Thymus (tissue), 11 donors: ENCODE measurements around the gene RAB44. TPM values are rescaled to one million over a fixed set of nuclear protein-coding genes. Genes with fewer than 3 reads are reported as not detected.

Experiments used
- DNase-seq, 9 donors: peaks; one replicate each; pipeline ENCODE4 v3.0.0-alpha.2; 2013; ENCODE audit warnings: low spot score in 9 of 9, low read depth in 6 of 9, missing footprints in 1 of 9
- H3K27ac ChIP-seq, 2 donors: one replicate each; pipeline ENCODE4 v1.5.1; 2013; ENCODE audit warnings: control low read depth in 1 of 2, low read depth in 1 of 2, low read length in 1 of 2, mild to moderate bottlenecking in 1 of 2, moderate library complexity in 1 of 2
- H3K27me3 ChIP-seq, 2 donors: one replicate each; pipeline ENCODE4 v1.5.1; 2013; ENCODE audit warnings: low read length in 1 of 2; ENCODE audit not compliant: control insufficient read depth in 2 of 2, insufficient read depth in 1 of 2
- H3K36me3 ChIP-seq, 2 donors: one replicate each; pipeline ENCODE4 v1.5.1; 2013; ENCODE audit warnings: low read length in 1 of 2, mild to moderate bottlenecking in 1 of 2, moderate library complexity in 1 of 2; ENCODE audit not compliant: control insufficient read depth in 2 of 2, insufficient read depth in 2 of 2
- H3K4me1 ChIP-seq, 2 donors: one replicate each; pipeline ENCODE4 v1.5.1; 2013; ENCODE audit warnings: low read length in 2 of 2; ENCODE audit not compliant: control insufficient read depth in 2 of 2, insufficient read depth in 2 of 2
- H3K4me3 ChIP-seq, 2 donors: one replicate each; pipeline ENCODE4 v1.5.1; 2013; ENCODE audit warnings: low read length in 2 of 2, control low read depth in 1 of 2, mild to moderate bottlenecking in 1 of 2
- H3K9me3 ChIP-seq, 2 donors: one replicate each; pipeline ENCODE4 v1.5.1; 2013; ENCODE audit warnings: low read length in 1 of 2, mild to moderate bottlenecking in 1 of 2; ENCODE audit not compliant: control insufficient read depth in 2 of 2, insufficient read depth in 1 of 2
- whole genome bisulfite sequencing: extraction: QIAGEN DNeasy Blood & Tissue Kit; methylation state at CpG from one replicate; pipeline ENCODE4 v1.1.7; 2013; 5-methylcytosine and 5-hydroxymethylcytosine counted together
- polyA plus RNA-seq: library from polyadenylated mRNA; stranded (reverse); fragments of 200-250 nt; gene quantifications from one replicate; pipeline ENCODE4 v1.2.3, GENCODE V29; 2013
- total RNA-seq: library from RNA; stranded (reverse); fragments of 120-200 nt; gene quantifications from one replicate; pipeline ENCODE4 v1.2.4, GENCODE V29; 2013
- donor health status: healthy.

RAB44 gene
- total and polyA plus RNA-seq, 2 donors = 0.27 to 0.28 TPM

DNA sequence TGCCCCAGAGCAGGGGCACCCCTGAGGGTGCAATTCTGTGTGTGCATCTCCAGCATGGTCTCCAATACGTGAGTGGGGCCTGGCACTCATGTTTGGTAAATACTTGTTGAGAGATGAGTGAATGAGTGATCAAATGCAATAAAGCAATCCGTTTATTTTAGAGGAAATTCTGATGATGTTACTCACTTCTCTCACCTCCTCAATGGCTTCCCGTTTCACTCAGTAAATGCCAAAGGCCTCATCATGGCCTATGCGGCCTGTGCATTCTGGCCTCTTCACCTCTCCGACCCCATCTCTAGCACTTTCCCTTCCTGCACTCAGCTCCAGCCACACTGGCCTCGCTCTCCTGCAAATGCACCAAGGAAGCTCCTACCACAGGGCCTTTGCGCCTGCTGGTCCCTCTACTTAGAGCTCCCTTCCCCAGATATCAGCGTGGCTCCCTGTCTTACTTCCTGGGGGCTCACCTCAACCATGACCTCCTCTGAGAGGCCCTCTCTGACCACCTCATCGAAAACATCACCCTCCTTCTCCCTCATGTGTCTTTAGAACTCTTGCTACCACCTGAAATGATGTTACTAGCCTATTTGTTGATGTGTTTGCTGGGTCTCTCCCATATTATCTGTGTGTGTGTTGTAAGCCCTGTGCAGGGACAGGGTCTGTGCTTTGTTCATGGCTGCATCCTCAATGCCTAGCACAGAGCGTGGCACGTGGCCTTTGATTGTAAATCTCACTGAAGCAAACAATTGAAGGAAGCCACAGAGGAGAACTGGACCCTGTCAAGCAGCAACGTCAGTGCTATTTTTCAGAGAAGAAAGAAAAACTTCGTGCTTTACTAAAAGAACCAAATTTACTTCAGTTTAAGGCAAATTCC is 42.6 kb downstream of the RAB44 start:
- no peaks in the 10 kb centered on the region for H3K9me3 ChIP-seq
- 88% methylated on average over 13 of the region's 13 CpGs for WGBS
- no peak for DNase-seq
- H3K27me3 ChIP-seq = peaks cover 0 to 5% of the 10 kb centered on the region in 2 donors
- H3K4me3 ChIP-seq = no peak overlapping the region
- H3K36me3 ChIP-seq = no peaks in the 10 kb centered on the region
- peaks cover 0 to 3% of the 10 kb centered on the region in 2 donors for H3K4me1 ChIP-seq
- no peak overlapping the region for H3K27ac ChIP-seq

DNA sequence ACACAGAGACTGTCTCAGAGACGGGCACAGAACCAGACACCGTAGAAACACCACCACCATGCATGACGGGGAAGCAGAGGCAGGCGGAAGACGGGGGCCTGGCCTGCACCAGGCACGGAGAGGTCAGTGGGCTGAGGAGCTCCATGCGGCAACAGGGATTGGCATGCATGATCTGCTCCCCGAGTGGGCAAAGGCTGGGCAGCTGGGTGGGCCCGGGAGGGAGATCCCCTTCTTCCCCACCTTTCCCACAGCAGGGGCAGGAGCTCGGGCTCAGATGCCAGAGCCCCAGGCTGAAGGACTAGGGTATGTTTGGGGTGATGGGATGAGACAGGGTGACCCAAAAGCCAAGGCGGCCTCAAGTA is 43.2 kb downstream of the RAB44 start:
- H3K9me3 ChIP-seq = no peaks in the 10 kb centered on the region
- H3K4me3 ChIP-seq = no peak overlapping the region
- H3K27ac ChIP-seq = no peak overlapping the region
- no peaks in the 10 kb centered on the region for H3K4me1 ChIP-seq
- WGBS = 96% methylated on average over 11 of the region's 11 CpGs
- DNase-seq = no peak
- H3K36me3 ChIP-seq = no peaks in the 10 kb centered on the region
- no peaks in the 10 kb centered on the region for H3K27me3 ChIP-seq

GRCh38 chr6:36742146-36742545 is 44.5 kb downstream of the RAB44 start:
- DNase-seq = no peak
- WGBS = 97% methylated on average over 19 of the region's 19 CpGs
- Histone ChIP-seq H3K27me3 (no peaks in the 10 kb centered on the region), H3K4me1 (no peaks in the 10 kb centered on the region), H3K4me3 (no peak overlapping the region), H3K9me3 (no peaks in the 10 kb centered on the region), H3K27ac (no peak overlapping the region), H3K36me3 (no peaks in the 10 kb centered on the region)

GRCh38 chr6:36743032-36743431 is 45.4 kb downstream of the RAB44 start:
- H3K9me3 ChIP-seq = no peaks in the 10 kb centered on the region
- no peak overlapping the region for H3K4me3 ChIP-seq
- WGBS = 83% methylated on average over 5 of the region's 5 CpGs
- no peaks in the 10 kb centered on the region for H3K27me3 ChIP-seq
- H3K36me3 ChIP-seq = no peaks in the 10 kb centered on the region
- no peaks in the 10 kb centered on the region for H3K4me1 ChIP-seq
- no peak overlapping the region for H3K27ac ChIP-seq
- no peak for DNase-seq

GRCh38 chr6:36743538-36744303 is 46.1 kb downstream of the RAB44 start:
- 87% methylated on average over 24 of the region's 24 CpGs for WGBS
- H3K4me3 ChIP-seq = no peak overlapping the region
- H3K4me1 ChIP-seq = no peaks in the 10 kb centered on the region
- peaks cover 0 to 1% of the 10 kb centered on the region in 2 donors for H3K9me3 ChIP-seq
- H3K27me3 ChIP-seq = no peaks in the 10 kb centered on the region
- DNase-seq = no peak
- H3K27ac ChIP-seq = no peak overlapping the region
- no peaks in the 10 kb centered on the region for H3K36me3 ChIP-seq

DNA sequence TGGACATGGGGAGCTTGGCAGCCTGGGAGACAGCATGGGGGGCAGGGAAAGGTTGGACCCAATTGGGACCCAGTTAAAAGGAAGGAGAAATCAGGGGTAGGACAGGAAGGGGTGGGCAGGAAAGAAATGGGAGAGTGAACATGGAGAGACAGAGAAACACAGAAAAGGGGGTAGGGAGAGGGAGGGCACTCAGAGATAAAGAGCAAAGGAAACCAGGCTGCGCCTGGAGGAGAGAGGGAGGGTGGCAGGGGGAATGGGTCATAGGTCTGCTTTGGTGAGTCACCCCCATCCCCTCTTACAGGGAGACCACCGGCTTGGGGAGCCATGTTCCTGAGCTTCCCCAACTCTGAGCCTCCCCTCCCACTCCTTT is 46.7 kb downstream of the RAB44 start:
- WGBS = 57% methylated on average over 2 of the region's 2 CpGs
- H3K9me3 ChIP-seq = peaks cover 0 to 2% of the 10 kb centered on the region in 2 donors
- H3K4me1 ChIP-seq = no peaks in the 10 kb centered on the region
- no peaks in the 10 kb centered on the region for H3K36me3 ChIP-seq
- no peaks in the 10 kb centered on the region for H3K27me3 ChIP-seq
- no peak overlapping the region for H3K4me3 ChIP-seq
- no peak for DNase-seq
- no peak overlapping the region for H3K27ac ChIP-seq

GRCh38 chr6:36745283-36745682 is 47.7 kb downstream of the RAB44 start:
- H3K27ac ChIP-seq = no peak overlapping the region
- H3K27me3 ChIP-seq = no peaks in the 10 kb centered on the region
- DNase-seq = no peak
- no peaks in the 10 kb centered on the region for H3K4me1 ChIP-seq
- peaks cover 2 to 6% of the 10 kb centered on the region in 2 donors for H3K9me3 ChIP-seq
- no peak overlapping the region for H3K4me3 ChIP-seq
- no peaks in the 10 kb centered on the region for H3K36me3 ChIP-seq
- 94% methylated on average over 12 of the region's 12 CpGs for WGBS

- H3K36me3 ChIP-seq = no peaks in the 10 kb centered on the region
- no peaks in the 10 kb centered on the region for H3K4me1 ChIP-seq
- no peaks in the 10 kb centered on the region for H3K27me3 ChIP-seq
- 87% methylated on average over 8 of the region's 8 CpGs for WGBS
- H3K27ac ChIP-seq = no peak overlapping the region
- no peak overlapping the region for H3K4me3 ChIP-seq
- no peak for DNase-seq
- H3K9me3 ChIP-seq = peaks cover 2 to 7% of the 10 kb centered on the region in 2 donors
These were observed 48.2 kb downstream of the RAB44 start for GRCh38 chr6:36745836-36746235.

DNA sequence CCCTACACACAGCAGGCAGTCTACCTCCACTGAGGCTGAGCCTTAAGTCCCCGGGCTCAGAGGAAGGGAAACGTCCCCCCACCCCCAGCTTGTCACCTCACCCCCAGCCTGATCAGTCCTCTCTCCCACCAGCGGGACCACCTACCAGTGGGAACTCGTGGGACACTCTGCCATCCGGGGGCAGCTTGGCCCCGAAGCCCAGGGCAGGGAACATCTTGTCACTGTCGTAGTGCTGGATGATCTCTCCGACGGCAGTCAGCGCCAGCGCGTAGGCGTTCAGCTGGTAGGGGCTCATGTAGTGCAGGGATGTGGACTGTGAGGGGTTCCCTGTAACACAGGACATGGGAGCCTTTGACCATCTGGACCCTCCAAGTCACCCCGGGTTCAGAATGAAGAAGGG is 48.6 kb downstream of the RAB44 start:
- DNase-seq = no peak
- Histone ChIP-seq H3K36me3 (no peaks in the 10 kb centered on the region), H3K27ac (no peak overlapping the region), H3K4me3 (no peak overlapping the region), H3K4me1 (no peaks in the 10 kb centered on the region), H3K27me3 (no peaks in the 10 kb centered on the region), H3K9me3 (peaks cover 2 to 7% of the 10 kb centered on the region in 2 donors)
- 94% methylated on average over 14 of the region's 14 CpGs for WGBS
